GM21786 (cell line): ENCODE results near the gene TCF7.

Experiments used
- ATAC-seq: cut with Tn5 transposase; IDR thresholded peaks from one replicate; pipeline ENCODE4 v1.9.1; 2021; ENCODE audit not compliant: unreplicated experiment

TCF7 gene

DNA sequence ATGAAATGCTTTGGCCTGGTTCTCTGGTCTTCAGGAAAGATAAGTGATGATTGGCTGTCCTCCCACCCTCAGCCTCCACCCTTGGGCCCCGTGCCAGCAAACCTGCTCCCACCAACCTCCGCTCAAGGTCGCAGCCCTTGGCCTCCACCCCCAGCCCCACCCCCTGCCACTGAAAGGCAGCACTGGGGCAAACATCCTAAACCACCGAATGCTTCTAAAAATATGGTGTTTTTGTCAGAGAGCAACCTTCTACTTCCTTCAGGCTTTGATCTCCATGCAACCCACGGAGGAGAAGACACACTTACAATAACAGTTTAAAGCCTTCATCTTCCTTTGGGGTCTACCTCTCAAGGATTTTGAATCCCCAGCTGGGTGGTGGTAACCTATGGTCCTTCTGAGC lies 24.0 kb upstream of the TCF7 start:
- no peak for ATAC-seq

DNA sequence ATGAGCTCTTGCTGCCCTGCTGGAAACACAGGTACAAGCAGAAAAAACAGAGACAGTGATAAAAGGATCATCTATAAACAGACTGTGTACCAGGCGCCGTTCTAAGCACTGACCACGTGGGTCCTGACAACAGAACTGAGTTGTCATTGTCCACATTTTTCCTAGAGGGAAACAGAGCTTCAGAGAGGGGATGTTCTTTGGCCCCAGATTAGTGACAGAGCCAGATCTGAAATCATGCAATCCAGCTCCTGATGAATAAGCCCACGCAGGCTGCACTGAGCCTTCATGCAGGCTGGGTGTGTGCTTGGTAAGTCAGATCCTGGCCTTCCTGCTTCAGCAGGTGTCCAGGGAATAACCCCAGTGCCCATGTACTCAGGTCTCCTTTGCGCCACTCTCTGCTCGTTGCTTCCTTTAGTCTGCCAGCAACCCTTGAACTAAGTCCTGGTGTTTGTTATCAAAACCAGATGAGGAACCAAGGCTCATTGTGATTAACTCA lies 22.8 kb upstream of the TCF7 start:
- ATAC-seq, result no peak

DNA sequence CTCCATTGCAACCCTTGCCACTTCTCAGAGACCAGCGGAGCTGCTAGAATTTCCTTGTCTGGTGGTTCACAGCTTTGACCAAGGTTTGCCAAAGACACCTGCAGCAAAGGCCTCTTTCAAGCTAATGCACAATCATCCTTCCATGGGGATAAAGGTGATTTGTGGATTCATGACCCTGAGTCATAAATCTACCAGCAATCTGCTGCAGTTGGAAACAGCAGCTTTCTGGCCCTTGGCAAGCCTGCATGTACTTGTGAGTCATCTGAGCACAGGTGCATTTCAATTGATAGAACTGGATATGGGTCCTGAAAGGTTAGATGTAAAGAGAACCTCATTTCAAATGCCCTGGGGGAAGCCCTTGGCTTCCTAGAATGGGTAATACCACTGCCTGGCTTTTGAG lies 21.6 kb upstream of the TCF7 start:
- no peak for ATAC-seq

DNA sequence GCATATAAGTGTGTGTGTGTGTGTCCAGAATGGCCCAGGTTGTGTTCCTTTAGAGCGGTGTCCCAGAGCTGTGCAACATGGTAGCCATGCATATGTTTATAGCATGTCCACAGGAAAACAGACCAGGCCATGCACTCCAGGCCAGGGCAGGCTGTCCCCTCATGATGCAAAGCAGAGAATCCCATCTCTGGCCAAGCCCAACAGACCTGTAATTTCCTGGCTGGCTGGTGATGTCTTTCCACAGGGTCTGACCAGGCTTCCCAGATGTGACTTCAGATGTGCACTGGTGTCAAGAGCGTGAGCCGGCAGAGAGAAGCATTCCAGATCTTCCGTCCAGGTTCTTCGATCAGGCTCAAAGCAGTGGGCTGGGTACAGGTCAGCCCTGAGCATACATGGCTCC lies 21.1 kb upstream of the TCF7 start:
- ATAC-seq, result no peak

DNA sequence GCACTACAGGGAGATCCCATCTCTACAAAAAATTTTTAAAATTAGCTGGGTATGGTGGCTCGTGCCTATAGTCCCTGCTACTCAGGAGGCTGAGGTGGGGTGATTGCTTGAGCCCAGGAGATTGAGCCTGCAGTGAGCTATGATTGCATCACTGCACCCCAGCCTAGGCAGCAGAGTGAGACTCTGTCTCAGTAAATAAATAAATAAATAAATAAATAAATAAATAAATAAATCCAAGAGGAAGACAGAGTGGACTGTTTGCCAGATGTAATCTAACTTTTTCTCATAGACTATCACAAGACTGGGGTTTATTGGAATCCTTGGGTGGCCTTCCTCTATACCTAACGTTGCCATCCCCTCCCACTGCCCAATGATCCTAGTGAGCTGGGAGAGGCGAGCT lies 19.2 kb upstream of the TCF7 start:
- ATAC-seq, result no peak

DNA sequence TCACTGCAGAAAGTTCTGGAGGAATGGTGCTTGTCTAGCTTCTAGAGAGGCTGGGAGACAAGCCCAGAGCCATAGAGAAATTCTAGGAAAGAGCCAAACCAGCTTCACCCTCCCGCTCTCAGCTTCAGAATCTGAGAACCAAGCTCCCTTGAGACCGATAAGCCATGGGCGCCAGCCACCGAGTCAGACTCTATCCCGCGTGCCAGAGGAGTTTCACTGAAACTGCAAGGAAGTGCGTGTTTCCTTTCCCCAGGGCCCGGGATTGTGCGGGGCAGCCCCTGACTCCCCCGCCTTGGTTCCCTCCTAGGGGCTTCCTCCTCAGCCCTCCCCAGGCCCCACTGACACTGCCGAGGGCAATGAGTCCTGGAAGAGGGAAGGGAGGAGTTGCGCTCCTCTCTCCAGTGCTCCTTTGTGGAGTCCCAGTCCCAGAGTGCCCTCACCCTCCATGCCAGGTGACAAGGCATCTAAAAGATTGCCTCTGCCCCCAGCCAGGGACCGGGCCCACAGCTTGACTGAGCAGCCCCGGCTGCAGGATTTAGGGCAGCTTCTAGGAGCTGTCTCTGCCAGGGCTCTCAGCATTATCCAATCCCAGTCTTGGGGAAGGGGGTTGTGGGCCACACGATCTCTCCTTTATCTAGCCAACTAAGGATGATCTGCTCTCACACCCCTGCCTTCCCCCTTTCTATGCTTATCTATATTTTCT lies 18.4 kb upstream of the TCF7 start:
- no peak for ATAC-seq

DNA sequence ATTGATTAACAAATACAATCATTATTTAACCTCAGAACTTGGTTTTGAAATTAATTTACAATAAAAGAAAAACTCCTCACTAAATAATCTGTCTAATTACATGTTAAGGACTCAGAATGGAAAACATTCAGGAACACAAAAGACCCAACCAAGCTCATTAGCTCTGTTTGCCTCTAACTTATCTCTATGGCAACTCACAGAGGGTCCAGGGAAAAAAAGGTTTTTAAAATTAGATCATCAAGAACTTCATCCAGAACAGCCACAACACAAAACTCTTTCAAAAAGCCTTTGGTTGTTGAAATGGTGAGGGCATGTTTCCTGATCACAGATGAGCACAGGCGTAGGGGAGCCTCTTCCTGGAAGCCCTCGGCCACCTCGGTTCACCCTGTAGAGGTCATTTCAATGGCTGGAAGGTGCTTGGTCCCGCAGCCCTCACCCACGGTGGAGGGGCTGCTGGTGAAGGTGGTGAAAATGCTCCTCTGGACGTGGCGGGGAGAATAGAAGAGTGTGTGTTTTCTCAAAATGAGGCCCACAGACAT lies 17.2 kb upstream of the TCF7 start:
- no peak for ATAC-seq

DNA sequence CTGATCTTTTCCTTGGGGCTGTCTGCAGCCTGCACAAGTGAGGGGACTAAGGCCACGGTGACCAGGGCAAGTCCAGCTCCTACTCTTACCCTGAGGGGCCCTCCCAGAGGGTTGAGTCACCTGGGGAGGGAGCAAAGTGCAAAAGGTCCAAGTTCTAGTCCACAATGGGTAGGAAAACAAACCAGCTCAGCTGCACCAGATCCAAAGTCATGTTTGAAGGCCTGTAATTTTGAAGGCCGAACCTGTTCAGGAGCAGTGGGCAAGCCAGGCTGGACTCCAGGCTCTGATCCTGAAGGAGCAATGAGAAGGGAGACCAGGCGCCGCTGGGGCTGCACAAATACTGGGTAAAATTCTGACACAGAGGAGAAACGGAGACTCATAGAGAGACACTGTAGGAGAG lies 15.8 kb upstream of the TCF7 start:
- no peak for ATAC-seq

DNA sequence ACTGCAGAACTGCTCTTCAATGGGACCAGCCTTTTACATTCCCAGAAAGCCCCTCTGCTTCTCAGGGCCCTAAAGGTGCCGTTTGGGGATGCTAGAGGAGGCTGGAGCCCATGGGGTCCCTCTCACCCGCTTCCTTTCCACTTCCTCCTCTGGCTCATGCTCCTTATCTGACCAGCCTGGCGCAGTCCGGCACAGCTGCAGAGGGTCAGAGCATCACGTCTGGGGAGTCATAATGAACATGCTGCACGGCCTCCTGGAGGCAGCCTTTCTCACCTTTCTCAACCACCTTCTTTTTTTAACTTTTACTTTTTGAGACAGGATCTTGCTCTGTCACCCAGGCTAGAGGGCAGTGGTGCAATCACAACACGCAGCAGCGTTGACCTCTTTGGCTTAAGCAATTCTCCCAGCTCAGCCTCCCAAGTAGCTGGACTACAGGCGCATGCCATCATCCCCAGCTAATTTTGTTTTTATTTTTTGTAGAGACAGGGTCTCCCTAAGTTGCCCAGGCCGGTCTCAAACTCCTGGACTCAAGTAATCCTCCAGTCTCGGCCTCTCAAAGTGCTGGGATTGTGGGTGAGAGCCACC lies 15.1 kb upstream of the TCF7 start:
- no peak for ATAC-seq

DNA sequence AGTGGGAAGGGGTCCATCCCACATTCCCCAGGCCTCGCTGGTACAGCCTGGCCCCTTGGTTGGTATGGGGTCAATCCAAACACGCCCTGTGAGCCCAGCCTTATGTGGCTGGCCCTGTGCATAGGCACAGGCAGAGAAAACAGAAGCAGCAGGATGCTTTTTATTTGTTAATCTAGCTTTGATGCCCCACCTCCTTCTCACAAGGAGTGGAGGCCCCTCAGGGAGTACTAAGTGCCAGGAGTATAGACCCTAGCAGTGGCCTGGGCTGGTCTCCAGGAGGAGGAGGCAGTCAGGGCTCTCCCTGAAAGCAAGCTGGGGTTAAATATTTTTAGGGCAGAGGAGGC lies 14.6 kb upstream of the TCF7 start:
- no peak for ATAC-seq

DNA sequence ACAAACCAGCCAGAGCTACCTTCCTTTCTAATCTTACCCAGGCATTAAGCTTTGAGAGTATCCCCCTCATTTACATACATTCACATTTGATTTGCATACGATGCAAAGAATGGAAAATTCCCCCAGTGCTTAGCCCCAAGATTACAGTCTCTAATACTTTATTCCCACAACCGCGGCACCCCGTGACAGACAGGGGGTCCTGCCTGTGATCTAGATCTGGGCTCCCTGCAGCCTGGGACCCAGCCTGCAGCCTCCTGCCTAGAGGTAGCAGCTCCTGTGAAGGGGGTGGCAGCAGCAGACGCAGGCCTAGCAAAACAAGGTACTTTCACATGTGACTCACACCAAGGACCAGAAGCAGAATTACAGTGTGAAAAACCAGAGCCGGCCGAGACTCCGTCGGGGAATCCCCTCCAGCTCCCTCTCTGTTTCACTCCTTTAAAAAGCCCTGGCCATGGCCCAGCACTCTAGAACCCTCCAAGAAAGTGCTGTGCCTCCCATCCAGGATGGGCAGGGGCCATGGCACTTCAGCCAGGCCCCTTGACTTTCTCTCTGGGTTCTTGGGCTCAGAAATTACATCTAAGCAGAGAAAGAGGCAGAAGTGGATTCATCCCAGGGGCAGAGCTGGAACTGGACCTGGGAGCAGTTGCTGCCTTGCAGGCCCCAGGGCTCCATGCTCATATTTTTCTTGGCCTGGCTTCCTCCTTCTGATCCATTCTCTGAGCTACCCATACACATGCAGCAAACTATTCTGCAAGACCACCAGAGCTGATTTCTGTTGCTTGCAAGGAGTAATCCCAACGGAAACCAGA lies 14.0 kb upstream of the TCF7 start:
- peak; percentile 80 for ATAC-seq

DNA sequence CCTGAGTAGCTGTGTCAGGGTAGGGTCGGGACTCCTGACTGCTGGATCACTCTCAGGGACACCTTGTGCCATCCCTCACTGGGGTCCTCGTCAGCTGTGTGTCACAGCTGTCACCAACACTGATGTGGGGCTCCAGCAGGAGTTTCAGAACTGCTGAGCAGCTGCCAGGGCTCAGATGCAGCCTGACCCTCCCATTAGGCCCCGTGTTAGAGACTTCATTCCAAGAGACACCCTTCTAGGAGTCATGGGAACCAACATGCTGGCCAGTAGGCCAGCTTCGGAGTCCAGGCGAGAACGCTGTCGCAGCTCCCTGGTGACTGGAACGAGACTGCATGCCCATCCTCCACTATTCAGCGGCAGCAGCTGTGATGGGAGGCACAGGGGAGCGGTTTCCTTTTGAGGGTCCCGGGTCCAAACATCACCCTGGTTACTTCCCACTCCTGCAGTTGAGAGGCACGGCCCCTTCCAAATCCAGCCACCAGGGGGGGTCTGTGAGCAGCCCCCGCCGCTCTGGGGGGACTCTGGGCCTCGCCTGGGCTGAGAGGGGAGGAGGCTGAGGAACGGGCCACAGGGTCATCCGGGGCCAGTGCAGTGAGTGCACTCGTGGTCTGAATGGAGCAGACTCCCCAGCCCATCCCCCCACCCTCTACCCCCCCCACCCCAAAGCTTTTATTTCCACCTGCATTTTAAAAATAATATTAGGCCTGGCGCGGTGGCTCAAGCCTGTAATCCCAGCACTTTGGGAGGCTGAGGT lies 12.6 kb upstream of the TCF7 start:
- no peak for ATAC-seq

DNA sequence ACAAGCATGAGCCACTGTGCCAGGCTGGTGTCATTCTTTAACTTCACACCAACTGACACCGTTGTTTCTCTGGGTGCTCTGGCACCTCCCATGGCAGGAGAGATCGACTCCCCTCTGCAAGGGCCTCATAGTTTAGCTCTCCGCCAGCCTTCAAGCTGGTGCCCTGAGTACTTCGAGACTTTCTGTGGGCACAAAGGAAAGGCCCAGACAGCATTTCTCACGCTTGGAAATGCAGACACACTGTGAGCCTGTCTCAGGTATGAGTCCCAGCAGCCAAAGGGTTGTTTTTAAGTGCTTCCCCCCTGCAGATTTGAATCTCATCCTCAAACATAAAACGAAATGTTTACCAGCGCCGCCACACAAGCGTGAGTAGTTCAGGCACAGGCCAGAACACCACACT lies 11.1 kb upstream of the TCF7 start:
- no peak for ATAC-seq

DNA sequence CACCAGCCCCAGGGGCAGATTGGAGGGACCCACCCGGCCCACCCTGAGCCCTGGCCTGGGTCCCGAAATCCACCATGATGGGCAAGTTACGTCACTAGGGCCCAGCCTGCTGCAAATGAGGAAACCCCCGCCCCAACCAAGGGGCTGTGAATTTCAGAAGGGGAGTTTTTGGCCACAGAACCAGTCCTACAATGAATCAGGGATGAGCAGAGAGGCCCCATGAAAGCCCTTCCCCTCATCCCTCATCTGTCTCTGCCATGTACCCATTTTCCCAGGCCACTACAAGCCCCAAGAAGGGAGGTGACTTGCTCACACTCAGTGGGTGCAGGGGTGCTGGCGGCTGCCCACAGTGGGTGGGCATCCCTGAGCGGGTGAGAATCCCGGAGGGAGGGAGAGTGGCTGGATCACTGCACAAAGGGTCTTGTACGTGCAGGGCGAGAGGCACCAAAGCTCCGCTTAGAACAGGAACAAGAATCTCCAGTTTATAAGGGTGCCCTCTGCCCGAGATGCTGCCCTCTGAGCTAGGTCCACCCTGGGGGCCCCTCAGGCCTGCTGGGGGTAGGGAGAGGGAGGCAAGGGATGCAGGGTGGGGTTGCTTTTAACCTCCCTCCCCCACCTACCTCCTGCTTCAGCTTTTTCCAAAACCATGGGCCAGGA lies 10.4 kb upstream of the TCF7 start:
- no peak for ATAC-seq

DNA sequence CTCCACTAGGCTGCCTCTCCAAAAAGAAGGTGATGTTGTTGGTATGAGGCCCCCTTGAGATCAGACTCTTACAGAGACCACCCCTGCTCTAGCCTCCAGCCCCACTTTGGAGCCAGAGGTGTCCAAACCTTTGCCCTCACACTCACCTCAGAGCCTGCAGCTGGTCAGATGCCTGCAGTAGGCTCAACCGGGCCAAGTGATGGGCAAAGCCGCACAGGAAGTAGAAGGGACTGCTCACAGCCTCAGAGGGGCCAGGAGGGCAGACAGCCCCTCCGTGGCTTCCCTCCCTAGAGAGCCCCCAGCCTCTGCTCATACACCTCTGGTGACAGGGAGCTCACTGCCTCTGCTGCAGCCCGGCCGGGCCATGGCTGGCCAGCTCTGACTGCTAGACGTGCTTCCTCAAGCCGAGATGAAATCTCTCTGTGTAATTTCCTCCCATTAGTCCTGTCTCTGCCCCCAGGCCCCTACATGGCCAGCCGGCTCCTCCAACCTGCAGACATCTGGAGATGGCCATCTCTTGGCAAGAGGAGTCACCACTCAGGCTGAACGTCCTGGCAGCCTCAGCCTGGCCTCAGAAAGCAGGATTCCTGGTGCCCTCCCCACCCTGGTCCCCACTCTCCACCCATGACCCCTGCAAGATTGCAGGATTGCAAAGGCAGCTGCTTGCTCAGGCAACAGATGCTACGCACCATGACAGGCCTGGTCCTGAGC lies 7.3 kb upstream of the TCF7 start:
- no peak for ATAC-seq

DNA sequence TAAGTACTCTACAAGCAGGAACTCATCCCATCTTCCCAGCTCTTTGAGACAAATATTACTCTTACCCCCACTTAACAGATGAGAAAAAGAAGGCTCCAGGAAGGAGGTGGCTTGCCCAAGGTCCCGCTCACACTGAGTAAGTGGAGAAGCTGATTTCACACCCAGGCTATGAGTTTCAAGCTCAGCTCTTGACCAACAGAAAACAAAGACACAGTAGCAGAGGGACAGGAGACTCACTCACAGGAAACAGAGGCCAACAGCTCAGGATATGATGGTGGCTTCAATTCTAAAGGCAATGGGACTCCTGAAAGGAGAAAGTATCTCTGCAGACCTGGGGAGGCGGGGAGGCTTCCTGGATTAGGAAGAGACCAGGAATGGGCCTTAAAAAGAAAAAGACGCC lies 6.7 kb upstream of the TCF7 start:
- no peak for ATAC-seq

DNA sequence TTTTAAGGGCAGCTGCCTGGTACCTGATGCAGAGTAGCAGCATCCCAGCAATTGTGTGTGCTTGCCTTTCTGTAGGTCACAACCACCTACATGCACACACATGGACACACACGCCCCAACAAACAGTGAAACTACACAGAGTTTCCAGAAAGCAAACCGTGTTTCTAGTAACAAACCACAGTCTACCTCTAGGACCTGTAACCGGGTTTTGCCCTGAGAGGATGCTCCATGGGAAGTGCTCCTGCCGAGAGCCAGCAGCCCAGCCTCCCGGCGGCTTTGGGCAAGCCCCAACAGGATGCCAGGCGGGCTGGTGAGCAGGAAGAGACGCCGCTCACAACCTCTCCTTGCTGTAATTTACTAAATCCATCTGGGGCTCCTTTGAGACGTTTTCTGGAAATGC lies 4.1 kb upstream of the TCF7 start:
- no peak for ATAC-seq

DNA sequence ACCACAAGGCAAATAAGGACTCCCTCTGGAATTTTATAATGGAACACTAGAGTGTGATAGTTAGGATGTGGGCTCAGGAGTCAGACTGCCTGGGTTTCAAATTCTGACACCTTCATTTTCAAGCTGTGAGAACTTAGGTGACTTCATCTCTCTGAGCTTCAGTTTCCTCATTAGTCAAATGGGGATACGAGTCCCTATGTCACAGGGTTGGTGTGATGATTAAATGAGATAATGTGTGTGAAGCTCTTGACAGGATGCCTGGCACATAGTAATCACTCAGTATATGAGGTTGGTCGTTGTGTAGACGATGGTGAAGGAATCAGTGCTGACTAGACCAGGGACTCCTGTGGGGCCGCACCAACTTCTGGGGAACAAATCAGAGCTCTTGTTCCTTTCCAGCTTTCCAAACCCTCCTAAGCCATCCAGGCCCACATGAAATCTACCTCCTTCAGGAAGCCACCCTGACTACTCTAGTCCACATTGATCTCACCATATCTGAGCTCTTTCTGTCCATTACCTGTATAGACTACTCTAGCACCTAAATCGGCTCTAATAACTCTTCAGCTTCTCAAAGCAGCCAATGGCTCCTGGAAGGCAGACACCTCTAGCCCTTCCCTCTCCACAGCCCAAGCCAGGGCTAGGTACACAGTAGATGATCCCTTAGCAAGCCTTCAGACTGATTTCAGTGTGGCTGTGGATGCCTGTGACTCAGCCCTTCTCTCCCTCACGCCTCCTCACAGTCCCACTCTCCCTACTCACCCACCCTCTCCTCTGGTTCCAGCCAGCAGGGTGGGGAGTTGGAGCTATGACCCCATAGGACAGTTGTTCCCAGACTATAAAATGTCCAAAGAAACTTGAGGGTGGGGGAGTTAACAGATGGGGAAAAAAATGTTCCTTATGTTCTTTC lies 2.5 kb upstream of the TCF7 start:
- no peak for ATAC-seq

DNA sequence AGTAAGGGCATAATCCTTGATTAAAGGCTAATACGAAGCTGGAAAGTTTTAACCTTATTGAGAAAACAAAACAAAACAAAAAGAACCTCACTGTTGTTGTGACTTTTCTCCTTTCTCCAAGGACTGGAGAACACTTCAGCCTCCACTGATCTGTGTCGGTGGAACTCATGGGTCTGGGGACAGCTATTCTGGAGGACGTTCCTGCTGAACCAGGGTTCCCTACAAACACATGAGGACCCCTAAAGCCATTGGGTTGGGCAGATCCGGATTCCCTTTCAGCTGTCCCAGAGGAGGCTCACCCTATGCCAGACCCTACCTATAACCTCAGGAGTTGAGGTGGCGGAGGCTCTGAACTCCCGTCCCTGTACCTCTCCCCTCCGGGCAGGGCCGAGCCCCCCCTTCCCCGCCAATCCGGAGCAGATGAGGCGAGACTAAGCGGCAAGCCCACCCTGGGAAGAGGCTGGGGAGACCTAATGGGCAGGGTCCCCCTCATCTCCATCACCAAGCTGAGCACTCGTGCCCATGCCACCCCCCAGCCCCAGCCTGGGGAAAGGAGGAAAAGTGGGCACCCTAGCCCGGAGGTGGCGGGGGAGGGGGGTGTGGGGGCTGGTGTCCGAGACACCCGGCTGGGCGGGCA lies 1.6 kb upstream of the TCF7 start:
- no peak for ATAC-seq
